KMS-11 (cell line): ENCODE results near the gene CLTA.
A peak's percentile ranks its signal among the peaks of the same experiment; 100 is the strongest.

ENCODE experiments used
- H2AFZ ChIP-seq: fragments of 200-600 bp; sonication (generic); 2 replicates; pipeline ENCODE4 v1.6.1; 2016; ENCODE audit warnings: antibody characterized with exemption, mixed run types, low read depth
- H3K27ac ChIP-seq: fragments of 200-600 bp; sonication (generic); 2 replicates; pipeline ENCODE4 v1.6.1; 2016; ENCODE audit warnings: mild to moderate bottlenecking, mixed run types
- H3K27me3 ChIP-seq: fragments of 200-600 bp; sonication (generic); 2 replicates; pipeline ENCODE4 v1.6.1; 2017; ENCODE audit warnings: mild to moderate bottlenecking, low read depth, mixed run types, moderate library complexity; ENCODE audit not compliant: insufficient read depth
- H3K36me3 ChIP-seq: fragments of 200-600 bp; sonication (generic); 2 replicates; pipeline ENCODE4 v1.6.1; 2017; ENCODE audit warnings: mild to moderate bottlenecking, mixed run types; ENCODE audit not compliant: insufficient read depth
- H3K4me1 ChIP-seq: fragments of 200-600 bp; sonication (generic); 2 replicates; pipeline ENCODE4 v1.6.1; 2016; ENCODE audit warnings: mild to moderate bottlenecking, low read depth, mixed run types; ENCODE audit not compliant: poor library complexity, severe bottlenecking
- H3K4me2 ChIP-seq: fragments of 200-600 bp; sonication (generic); 2 replicates; pipeline ENCODE4 v1.7.0; 2016; ENCODE audit warnings: mild to moderate bottlenecking, mixed run types
- H3K4me3 ChIP-seq: fragments of 200-600 bp; sonication (generic); IDR thresholded peaks from 2 replicates; pipeline ENCODE4 v1.6.1; 2017; ENCODE audit warnings: low read depth, low read length, mixed read lengths; ENCODE audit not compliant: insufficient read depth
- H3K79me2 ChIP-seq: fragments of 200-600 bp; sonication (generic); 2 replicates; pipeline ENCODE4 v1.6.1; 2016; ENCODE audit warnings: low read depth, mixed run types; ENCODE audit not compliant: insufficient read depth
- H3K9ac ChIP-seq: fragments of 200-600 bp; sonication (generic); 2 replicates; pipeline ENCODE4 v1.6.1; 2016; ENCODE audit warnings: mild to moderate bottlenecking, mixed run types
- H4K20me1 ChIP-seq: fragments of 200-600 bp; sonication (generic); 2 replicates; pipeline ENCODE4 v1.6.1; 2016; ENCODE audit warnings: mild to moderate bottlenecking, mixed run types; ENCODE audit not compliant: insufficient read depth
- CTCF ChIP-seq: fragments of 200-600 bp; sonication (generic); conservative IDR thresholded peaks from 2 replicates; pipeline ENCODE4 v1.6.1; 2017; ENCODE audit warnings: low read depth, mild to moderate bottlenecking, antibody characterized with exemption, low read length, moderate library complexity, mixed read lengths

The CLTA gene

GRCh38 chr9:36191686-36192085 is 965 bp downstream of the CLTA start:
- Histone ChIP-seq H3K4me1 (peaks cover 52% of the 10 kb centered on the region), H3K9ac (peak overlapping the region; percentile 83), H3K27me3 (no peaks in the 10 kb centered on the region), H3K36me3 (no peaks in the 10 kb centered on the region; the same call in 1 of the 2 replicates), H3K4me2 (peak overlapping the region; percentile 100), H3K4me3 (no peak overlapping the region), H2AFZ (peak overlapping the region; percentile 80), H4K20me1 (peaks cover 31% of the 10 kb centered on the region), H3K27ac (peak overlapping the region; percentile 73), H3K79me2 (peaks cover 60% of the 10 kb centered on the region)
- TF ChIP-seq CTCF = no peak

- H3K79me2 ChIP-seq = peaks cover 62% of the 10 kb centered on the region
- H4K20me1 ChIP-seq = peaks cover 31% of the 10 kb centered on the region
These were observed 1.5 kb downstream of the CLTA start for GRCh38 chr9:36192196-36192595.

GRCh38 chr9:36193023-36193422 is 2.3 kb downstream of the CLTA start:
- Histone ChIP-seq H3K4me1 (peaks cover 38% of the 10 kb centered on the region), H3K9ac (no peak overlapping the region), H3K27ac (no peak overlapping the region), H3K27me3 (no peaks in the 10 kb centered on the region), H4K20me1 (peaks cover 31% of the 10 kb centered on the region), H3K36me3 (no peaks in the 10 kb centered on the region; the same call in 1 of the 2 replicates), H2AFZ (no peak overlapping the region), H3K79me2 (peaks cover 62% of the 10 kb centered on the region), H3K4me3 (no peak overlapping the region), H3K4me2 (peak overlapping the region; percentile 100)
- TF ChIP-seq CTCF = no peak

More at GRCh38 chr9:36192196-36192595, 1.5 kb downstream of the CLTA start:
- Histone ChIP-seq H3K9ac (peak overlapping the region; percentile 83; the same call in 1 of the 2 replicates), H3K4me1 (peaks cover 47% of the 10 kb centered on the region), H3K27me3 (no peaks in the 10 kb centered on the region), H3K27ac (no peak overlapping the region), H2AFZ (no peak overlapping the region), H3K4me2 (peak overlapping the region; percentile 100), H3K4me3 (no peak overlapping the region), H3K36me3 (no peaks in the 10 kb centered on the region; the same call in 1 of the 2 replicates)
- TF ChIP-seq CTCF = no peak

GRCh38 chr9:36194326-36195000 is 3.7 kb downstream of the CLTA start:
- peaks cover 5% of the 10 kb centered on the region; the same call in 1 of the 2 replicates for H3K36me3 ChIP-seq
- no peak overlapping the region for H2AFZ ChIP-seq
- no peak overlapping the region for H3K27ac ChIP-seq
- no peaks in the 10 kb centered on the region for H3K27me3 ChIP-seq
- no peak overlapping the region for H3K9ac ChIP-seq
- peaks cover 38% of the 10 kb centered on the region for H3K4me1 ChIP-seq
- peaks cover 66% of the 10 kb centered on the region for H3K79me2 ChIP-seq
- H4K20me1 ChIP-seq = peaks cover 31% of the 10 kb centered on the region
- no peak for TF ChIP-seq CTCF
- H3K4me2 ChIP-seq = no peak overlapping the region
- no peak overlapping the region for H3K4me3 ChIP-seq
